GM11168 (cell line): ENCODE data around the gene RPP14.
"Not testable (repeated sequence)": the region's sequence is repeated elsewhere in the genome, so short reads cannot be mapped to it uniquely, and the experiment has no call there.

Source experiments
- in situ Hi-C: fragments of 300-500 bp; cut with MboI; formaldehyde crosslinking; loops from one replicate; pipeline ENCODE4 v1.12.0; 2022; ENCODE audit warnings: low sequenced_read_pairs; ENCODE audit not compliant: unreplicated experiment

The RPP14 gene

GRCh38 chr3:58305882-58306711 is at the start of gene RPP14, which contains the start of gene HTD2:
Gene RPP14 (plus strand): TSS chr3:58306245. CDS start chr3:58310330, 4,085 bp downstream.
Gene HTD2 (plus strand): TSS chr3:58306520. CDS start chr3:58317614, 11,094 bp downstream.
- in situ Hi-C loops: no loop called here

GRCh38 chr3:58256511-58256910 is 49.5 kb upstream of the RPP14 start:
- in situ Hi-C loops: no loop called here

DNA sequence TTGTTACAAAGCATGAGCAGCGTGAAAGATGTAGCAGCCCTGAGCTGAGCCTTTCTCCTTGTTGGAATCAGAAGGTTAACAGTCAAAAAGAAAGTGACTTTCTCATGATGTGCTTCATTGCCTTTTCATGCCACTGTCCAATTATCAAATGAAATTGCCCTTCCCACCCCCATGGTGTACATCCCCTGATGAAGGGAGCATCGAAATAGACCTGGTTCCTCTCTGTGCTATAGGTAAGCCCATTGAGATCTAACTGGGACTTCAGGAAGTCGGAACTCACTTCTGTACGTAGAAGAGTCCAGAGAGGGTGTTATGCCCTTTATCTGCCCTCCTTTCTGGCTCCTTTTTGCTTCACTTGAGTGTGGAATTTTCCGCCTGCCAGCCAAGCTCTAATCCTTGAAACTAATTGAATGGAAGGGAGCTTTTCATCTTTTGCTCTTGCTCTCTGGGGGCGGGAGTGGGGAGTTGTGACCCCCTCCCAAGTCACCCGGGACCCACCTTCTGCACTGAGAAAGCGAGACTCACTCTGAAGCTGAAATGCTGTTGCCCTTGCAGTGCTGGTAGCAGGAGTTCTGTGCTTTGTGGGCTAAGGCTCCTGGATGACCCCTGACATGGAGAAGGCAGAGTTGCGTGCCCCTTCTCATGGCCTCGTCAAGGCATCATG is 47.5 kb upstream of the RPP14 start:
- in situ Hi-C loops: no loop called here

GRCh38 chr3:58260261-58260731 is 45.7 kb upstream of the RPP14 start:
- in situ Hi-C loops: no loop called here

DNA sequence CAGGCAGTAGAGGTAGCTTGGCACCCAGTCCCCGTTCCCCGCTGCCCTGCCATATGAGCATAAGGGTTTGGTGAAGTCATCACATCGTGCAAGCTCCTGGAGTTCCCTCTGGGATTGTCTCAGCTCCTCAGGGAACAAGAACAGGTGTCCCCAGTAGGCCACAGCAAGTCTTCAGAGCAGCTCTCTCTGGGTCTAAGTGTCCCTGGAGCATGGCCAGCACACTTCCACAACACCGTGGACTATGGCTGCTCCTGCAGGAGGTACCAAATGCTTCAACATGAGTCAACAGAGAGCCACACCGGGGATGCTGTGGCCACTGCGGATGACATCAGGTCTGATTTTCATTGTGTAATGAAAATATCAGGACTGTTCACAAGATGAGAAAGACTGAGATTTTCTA is 45.3 kb upstream of the RPP14 start:
- in situ Hi-C loops: no loop called here

GRCh38 chr3:58261954-58262666 is 43.9 kb upstream of the RPP14 start:
- in situ Hi-C loops: no loop called here

- in situ Hi-C loops: no loop called here
These were observed 39.5 kb upstream of the RPP14 start for GRCh38 chr3:58266577-58266976.

- in situ Hi-C loops: not testable (repeated sequence)
These were observed 38.5 kb upstream of the RPP14 start for GRCh38 chr3:58267543-58267942.

- in situ Hi-C loops: no loop called here
These were observed 36.7 kb upstream of the RPP14 start for GRCh38 chr3:58269356-58269755.

DNA sequence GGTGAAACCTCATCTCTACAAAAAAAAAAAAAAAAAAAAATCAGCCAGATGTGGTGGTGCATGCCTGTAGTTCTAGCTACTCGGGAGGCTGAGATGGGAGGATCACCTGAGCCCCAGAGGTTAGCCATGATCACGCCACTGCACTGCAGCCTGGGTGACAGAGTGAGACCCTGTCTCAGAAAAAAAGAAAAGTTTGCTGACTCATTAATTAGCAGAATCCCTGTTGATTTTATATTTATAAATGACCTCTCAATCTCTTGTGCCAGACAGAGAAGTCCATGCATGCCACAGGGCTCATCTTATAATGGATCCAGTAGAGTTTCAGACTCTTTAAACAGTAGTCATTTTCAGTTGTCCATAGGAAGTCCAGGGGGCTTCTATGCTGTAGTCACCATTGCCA is 35.6 kb upstream of the RPP14 start:
- in situ Hi-C loops: no loop called here

DNA sequence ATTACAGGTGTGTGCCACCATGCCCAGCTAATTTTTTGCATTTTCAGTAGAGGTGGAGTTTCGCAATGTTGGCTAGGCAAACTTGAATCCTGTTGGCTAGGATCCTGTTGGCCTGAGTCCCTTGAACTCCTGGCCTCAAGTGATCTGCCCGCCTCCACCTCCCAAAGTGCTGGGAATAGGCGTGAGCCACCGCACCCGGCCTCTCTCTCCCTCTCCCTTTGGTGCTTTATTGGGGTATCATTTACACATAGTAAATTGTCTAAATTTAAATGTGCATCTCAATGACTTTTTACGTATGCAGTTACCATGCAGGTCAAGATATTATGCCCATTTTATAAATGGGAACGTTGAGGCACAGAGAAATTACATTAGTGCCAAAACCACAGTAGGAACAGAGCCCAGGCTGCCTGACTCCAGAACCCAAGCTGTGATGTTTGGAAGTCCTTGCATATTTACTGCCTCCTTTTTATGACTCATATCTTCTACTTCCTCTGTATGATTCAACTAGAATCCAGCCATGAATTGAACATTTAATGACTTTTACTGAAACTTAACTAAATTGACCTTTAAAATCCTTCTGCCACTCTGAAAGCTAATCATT is 34.0 kb upstream of the RPP14 start:
- in situ Hi-C loops: no loop called here

DNA sequence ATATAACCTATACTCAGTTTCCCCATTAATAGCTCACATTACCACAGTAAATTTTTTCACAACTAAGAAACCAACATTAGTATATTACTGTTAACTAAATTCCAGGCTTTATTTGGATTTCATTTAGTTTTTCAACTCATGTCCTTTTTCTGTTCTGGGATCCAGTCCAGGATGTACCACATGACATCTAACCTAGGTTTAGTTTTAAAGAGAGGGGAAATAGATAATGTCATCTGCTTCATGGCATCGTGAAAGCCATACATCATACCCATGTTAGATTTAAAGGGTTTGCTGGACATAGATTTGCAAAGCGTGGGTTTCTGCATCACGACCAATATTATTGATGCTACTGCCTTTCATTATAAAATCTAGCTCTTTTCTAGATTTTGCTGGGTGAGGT is 33.2 kb upstream of the RPP14 start:
- in situ Hi-C loops: no loop called here

- in situ Hi-C loops: not testable (repeated sequence)
These were observed 32.7 kb upstream of the RPP14 start for GRCh38 chr3:58273362-58273761.

DNA sequence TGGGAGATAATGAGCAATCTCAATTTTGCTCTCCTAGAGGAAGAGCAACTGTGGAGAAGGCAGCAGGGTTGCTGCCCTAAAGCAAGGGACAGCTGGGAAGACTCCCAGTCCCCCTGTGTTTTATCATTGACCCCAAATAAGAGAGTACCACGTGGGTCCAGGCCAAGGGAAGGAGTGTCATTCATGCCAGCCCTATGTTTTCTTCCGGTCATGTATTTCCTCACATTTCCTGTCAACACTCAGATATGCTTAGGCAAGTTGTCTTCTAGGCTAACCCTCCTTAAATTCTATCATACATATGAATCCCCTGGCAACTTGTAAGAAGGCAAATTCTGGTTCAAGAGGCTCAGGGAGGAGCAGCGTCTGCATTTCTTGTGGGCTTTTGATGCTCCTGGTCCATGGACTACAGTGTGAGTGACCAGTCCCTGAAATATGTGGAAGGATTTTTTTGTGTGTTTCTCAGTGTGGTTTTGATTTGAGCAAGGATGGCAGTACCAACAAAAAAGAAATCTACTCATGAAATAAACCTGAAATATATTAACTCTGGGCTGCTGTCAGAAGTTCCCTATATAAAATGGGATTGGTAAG is 31.9 kb upstream of the RPP14 start:
- in situ Hi-C loops: no loop called here

- in situ Hi-C loops: no loop called here
These were observed 25.0 kb upstream of the RPP14 start for GRCh38 chr3:58281069-58281468.

GRCh38 chr3:58285334-58285733 is 20.7 kb upstream of the RPP14 start:
- in situ Hi-C loops: no loop called here

DNA sequence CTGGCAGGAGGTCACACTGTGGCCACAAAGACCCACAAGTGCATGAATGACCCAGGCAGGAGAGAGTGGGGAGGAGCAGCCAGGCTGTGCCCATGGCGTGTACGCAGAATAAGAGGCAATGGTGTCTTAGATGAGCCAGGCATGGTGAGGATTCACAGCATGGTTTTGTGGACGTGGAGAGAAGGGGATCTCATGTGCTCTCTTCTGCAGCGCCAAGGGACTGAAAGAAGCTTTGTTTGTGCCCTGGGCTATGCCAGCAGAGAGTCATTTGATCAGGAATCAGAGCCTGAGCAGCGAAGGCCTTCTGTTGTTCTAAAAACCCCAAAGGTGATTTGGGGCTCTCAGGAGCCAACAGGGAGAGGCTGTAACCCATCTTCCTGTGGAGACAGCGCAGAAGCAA is 18.7 kb upstream of the RPP14 start:
- in situ Hi-C loops: no loop called here

GRCh38 chr3:58288011-58288728 is 17.9 kb upstream of the RPP14 start:
- in situ Hi-C loops: no loop called here

DNA sequence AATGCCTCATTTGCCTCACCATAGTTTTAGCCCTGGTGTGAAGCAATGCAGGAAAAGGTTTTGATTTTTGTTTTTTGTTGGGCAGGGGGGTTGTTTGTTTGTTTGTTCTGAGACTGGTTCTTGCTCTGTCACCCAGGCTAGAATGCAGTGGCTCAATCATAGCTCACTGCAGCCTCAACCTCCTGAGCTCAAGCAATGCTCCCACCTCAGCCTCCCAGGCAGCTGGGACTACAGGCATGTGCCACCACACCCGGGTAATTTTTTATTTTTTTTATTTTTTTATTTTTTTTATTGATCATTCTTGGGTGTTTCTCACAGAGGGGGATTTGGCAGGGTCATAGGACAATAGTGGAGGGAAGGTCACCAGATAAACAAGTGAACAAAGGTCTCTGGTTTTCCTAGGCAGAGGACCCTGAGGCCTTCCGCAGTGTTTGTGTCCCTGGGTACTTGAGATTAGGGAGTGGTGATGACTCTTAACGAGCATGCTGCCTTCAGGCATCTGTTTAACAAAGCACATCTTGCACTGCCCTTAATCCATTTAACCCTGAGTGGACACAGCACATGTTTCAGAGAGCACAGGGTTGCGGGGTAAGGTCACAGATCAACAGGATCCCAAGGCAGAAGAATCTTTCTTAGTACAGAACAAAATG is 17.0 kb upstream of the RPP14 start:
- in situ Hi-C loops: not testable (repeated sequence)
